ENCODE measurements around the gene BARD1.
"Not testable (repeated sequence)": the region's sequence is repeated elsewhere in the genome, so short reads cannot be mapped to it uniquely, and the experiment has no call there.

Gene BARD1

GRCh38 chr2:214796911-214797310 is 12.6 kb downstream of the BARD1 start:
- H3K4me3 Mint-ChIP-seq: no peak overlapping the region

GRCh38 chr2:214783181-214783580 is 26.3 kb downstream of the BARD1 start:
- H3K36me3 Mint-ChIP-seq: peaks cover 65% of the 10 kb centered on the region
- H3K9me3 Mint-ChIP-seq, H3K27me3 Mint-ChIP-seq, H3K4me1 Mint-ChIP-seq, ATAC-seq, H3K4me3 Mint-ChIP-seq, H3K27ac Mint-ChIP-seq: not testable (repeated sequence)

More at GRCh38 chr2:214796911-214797310, 12.6 kb downstream of the BARD1 start:
- Mint-ChIP-seq H3K27me3 (no peaks in the 10 kb centered on the region), H3K27ac (no peak overlapping the region), H3K4me1 (peaks cover 16% of the 10 kb centered on the region), H3K9me3 (no peaks in the 10 kb centered on the region), H3K36me3 (peaks cover 25% of the 10 kb centered on the region)
- ATAC-seq: no peak

DNA sequence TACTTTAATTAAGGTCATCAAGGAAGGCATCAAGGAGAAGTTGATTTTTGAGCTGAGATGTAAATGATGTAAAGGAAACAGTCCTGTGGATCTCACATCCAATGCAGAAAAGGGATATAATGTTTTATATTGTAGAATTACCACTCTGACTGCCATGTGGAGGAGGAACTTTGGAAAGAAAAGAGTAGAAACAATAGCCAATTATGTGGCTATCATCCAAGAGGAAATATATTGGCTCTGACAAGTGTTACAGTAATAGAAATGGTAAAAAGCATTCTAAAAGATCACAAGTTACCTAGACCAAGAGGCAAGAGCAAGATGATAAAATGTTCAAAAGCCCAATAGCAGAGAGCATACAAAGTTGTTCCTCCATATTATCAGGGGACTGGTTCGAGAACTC is 26.8 kb downstream of the BARD1 start:
- no peak overlapping the region for H3K4me3 Mint-ChIP-seq
- ATAC-seq: no peak
- H3K4me1 Mint-ChIP-seq: no peaks in the 10 kb centered on the region
- H3K27ac Mint-ChIP-seq: no peak overlapping the region
- H3K9me3 Mint-ChIP-seq: peaks cover 3% of the 10 kb centered on the region
- peaks cover 65% of the 10 kb centered on the region for H3K36me3 Mint-ChIP-seq
- H3K27me3 Mint-ChIP-seq: no peaks in the 10 kb centered on the region

GRCh38 chr2:214781226-214781625 is 28.3 kb downstream of the BARD1 start:
- no peaks in the 10 kb centered on the region for H3K4me1 Mint-ChIP-seq
- ATAC-seq: no peak
- no peak overlapping the region for H3K27ac Mint-ChIP-seq
- no peaks in the 10 kb centered on the region for H3K27me3 Mint-ChIP-seq
- H3K4me3 Mint-ChIP-seq: no peak overlapping the region
- H3K36me3 Mint-ChIP-seq: peaks cover 74% of the 10 kb centered on the region
- H3K9me3 Mint-ChIP-seq: peaks cover 3% of the 10 kb centered on the region

- H3K27ac Mint-ChIP-seq: no peak overlapping the region
- ATAC-seq: no peak
- no peaks in the 10 kb centered on the region for H3K4me1 Mint-ChIP-seq
- H3K27me3 Mint-ChIP-seq: no peaks in the 10 kb centered on the region
- H3K4me3 Mint-ChIP-seq: no peak overlapping the region
- H3K36me3 Mint-ChIP-seq: peaks cover 52% of the 10 kb centered on the region
- H3K9me3 Mint-ChIP-seq: no peaks in the 10 kb centered on the region
These were observed 33.5 kb downstream of the BARD1 start for GRCh38 chr2:214775971-214776370.

DNA sequence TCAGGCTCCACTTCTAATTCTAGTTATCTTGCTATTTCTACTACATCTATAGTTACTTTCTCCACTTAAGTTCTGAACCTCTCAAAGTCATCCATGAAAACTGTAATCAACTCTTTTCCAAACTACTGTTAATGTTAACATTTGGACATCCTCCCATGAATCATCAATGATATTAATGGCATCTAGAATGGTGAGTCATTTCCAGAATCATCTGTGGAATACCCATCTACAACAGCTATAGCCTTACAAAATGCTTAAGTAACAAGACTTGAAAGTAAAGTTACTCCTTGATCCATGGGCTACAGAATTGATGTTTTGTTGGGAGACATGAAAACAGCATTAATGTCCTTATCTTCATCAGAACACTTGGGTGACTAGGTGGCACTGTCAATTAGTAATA is 35.4 kb downstream of the BARD1 start:
- no peak for ATAC-seq
- Mint-ChIP-seq H3K4me3 (no peak overlapping the region), H3K27ac (no peak overlapping the region), H3K9me3 (no peaks in the 10 kb centered on the region), H3K36me3 (peaks cover 36% of the 10 kb centered on the region), H3K27me3 (no peaks in the 10 kb centered on the region), H3K4me1 (no peaks in the 10 kb centered on the region)

GRCh38 chr2:214772443-214773015 is 37.0 kb downstream of the BARD1 start:
- H3K36me3 Mint-ChIP-seq: peaks cover 48% of the 10 kb centered on the region
- no peak overlapping the region for H3K27ac Mint-ChIP-seq
- no peaks in the 10 kb centered on the region for H3K4me1 Mint-ChIP-seq

GRCh38 chr2:214765180-214765579 is 44.3 kb downstream of the BARD1 start:
- Mint-ChIP-seq H3K4me1 (no peaks in the 10 kb centered on the region), H3K27me3 (no peaks in the 10 kb centered on the region), H3K27ac (no peak overlapping the region), H3K9me3 (no peaks in the 10 kb centered on the region), H3K4me3 (no peak overlapping the region), H3K36me3 (peaks cover 69% of the 10 kb centered on the region)
- ATAC-seq: no peak

More at GRCh38 chr2:214772443-214773015, 37.0 kb downstream of the BARD1 start:
- no peak for ATAC-seq
- no peaks in the 10 kb centered on the region for H3K9me3 Mint-ChIP-seq
- H3K27me3 Mint-ChIP-seq: no peaks in the 10 kb centered on the region
- H3K4me3 Mint-ChIP-seq: no peak overlapping the region

DNA sequence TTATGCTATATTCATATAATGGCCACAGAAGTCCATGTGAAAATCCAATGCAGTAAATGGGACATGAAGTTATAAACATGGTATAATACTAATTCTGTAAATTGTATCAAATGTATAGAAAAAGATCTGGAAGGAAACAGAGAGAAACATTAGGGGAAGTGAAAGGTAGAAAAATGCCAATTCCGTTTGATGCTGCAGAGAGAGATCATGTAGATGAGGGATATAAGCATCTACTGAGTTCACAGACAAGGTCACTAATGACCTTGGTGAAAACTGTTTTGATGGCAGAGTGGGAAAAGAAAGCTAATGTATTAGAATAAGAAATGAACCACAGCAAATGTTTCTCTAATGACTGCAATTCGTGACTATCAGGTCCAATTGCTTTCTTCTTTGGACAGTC is 56.0 kb downstream of the BARD1 start:
- ATAC-seq: no peak
- Mint-ChIP-seq H3K36me3 (peaks cover 66% of the 10 kb centered on the region), H3K27ac (no peak overlapping the region), H3K27me3 (no peaks in the 10 kb centered on the region), H3K9me3 (peaks cover 3% of the 10 kb centered on the region), H3K4me3 (no peak overlapping the region), H3K4me1 (peaks cover 16% of the 10 kb centered on the region)

DNA sequence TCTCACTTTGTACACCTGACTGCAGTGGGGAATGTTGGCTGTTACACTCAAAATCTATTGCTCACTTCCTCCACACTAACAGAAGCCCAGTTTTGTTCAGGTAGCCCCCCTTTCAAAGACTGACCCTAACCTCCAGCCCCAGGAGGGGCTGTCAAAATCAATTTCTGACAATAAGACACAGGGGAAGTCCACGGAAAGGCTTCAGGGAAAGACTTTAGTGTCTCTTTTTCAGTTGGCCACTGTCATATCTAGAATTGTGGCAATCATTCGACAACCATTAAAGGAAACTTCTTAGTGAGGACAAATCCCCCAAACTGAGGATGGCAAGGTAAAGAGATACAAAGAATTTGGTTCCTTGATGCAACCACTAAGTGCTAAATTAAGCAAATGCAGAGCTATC is 59.0 kb downstream of the BARD1 start:
- Mint-ChIP-seq H3K9me3 (no peaks in the 10 kb centered on the region), H3K36me3 (peaks cover 56% of the 10 kb centered on the region), H3K27me3 (no peaks in the 10 kb centered on the region), H3K4me1 (peaks cover 16% of the 10 kb centered on the region), H3K4me3 (no peak overlapping the region), H3K27ac (peak overlapping the region; percentile 2)
- no peak for ATAC-seq

GRCh38 chr2:214747992-214748391 is 61.5 kb downstream of the BARD1 start:
- ATAC-seq: no peak
- Mint-ChIP-seq H3K9me3 (no peaks in the 10 kb centered on the region), H3K27ac (no peak overlapping the region), H3K27me3 (no peaks in the 10 kb centered on the region), H3K36me3 (peaks cover 62% of the 10 kb centered on the region), H3K4me1 (peaks cover 16% of the 10 kb centered on the region), H3K4me3 (no peak overlapping the region)

DNA sequence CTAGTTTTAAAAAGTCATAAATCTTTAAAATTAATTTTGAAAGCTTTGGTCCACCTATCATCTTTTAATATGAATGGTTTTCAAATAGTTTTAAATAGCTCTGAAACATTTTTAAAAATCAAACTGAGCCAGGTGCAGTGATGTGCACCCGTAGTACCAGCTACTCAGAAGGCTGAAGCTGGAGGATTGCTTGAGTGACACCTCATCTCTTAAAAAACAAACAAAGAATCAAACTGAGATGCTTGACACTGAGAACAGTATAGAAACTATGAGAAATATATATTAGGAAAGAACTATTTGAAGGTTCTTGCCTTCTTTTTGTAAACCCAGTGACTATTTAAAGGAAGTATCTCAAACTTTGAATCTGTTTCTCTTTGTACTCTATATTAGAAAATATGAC is 67.4 kb downstream of the BARD1 start:
- peaks cover 42% of the 10 kb centered on the region for H3K36me3 Mint-ChIP-seq
- H3K27me3 Mint-ChIP-seq: no peaks in the 10 kb centered on the region
- H3K9me3 Mint-ChIP-seq: no peaks in the 10 kb centered on the region
- H3K4me1 Mint-ChIP-seq: peaks cover 12% of the 10 kb centered on the region
- H3K4me3 Mint-ChIP-seq: no peak overlapping the region
- H3K27ac Mint-ChIP-seq: no peak overlapping the region
- ATAC-seq: no peak

- Mint-ChIP-seq H3K36me3 (peaks cover 40% of the 10 kb centered on the region), H3K9me3 (no peaks in the 10 kb centered on the region), H3K4me3 (no peak overlapping the region), H3K27ac (no peak overlapping the region), H3K27me3 (no peaks in the 10 kb centered on the region), H3K4me1 (peaks cover 13% of the 10 kb centered on the region)
- no peak for ATAC-seq
These were observed 68.6 kb downstream of the BARD1 start for GRCh38 chr2:214740867-214741395.

DNA sequence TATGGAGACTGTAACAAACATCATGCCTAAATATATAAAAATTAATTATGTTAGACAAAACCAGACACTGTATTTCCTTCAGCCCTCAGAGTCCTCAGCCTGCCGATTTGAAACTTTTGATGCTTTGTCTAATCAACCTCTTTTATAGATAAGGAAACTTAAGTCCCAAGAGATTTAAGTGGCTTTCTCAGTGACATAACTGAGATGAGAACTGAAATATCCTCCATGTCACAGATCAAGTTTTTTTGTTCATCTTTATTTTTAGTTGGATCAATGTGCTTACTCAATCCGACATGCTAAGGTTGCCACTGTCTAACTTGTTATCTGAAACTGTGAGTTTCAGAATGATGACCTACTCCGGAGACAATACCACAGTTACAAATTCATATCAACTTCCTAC is 72.3 kb downstream of the BARD1 start:
- H3K27ac Mint-ChIP-seq: peak overlapping the region; percentile 25
- H3K4me3 Mint-ChIP-seq: no peak overlapping the region
- no peaks in the 10 kb centered on the region for H3K27me3 Mint-ChIP-seq
- H3K9me3 Mint-ChIP-seq: no peaks in the 10 kb centered on the region
- ATAC-seq: peak; percentile 76
- peaks cover 24% of the 10 kb centered on the region for H3K36me3 Mint-ChIP-seq
- peaks cover 13% of the 10 kb centered on the region for H3K4me1 Mint-ChIP-seq

- Mint-ChIP-seq H3K36me3 (peaks cover 26% of the 10 kb centered on the region), H3K9me3 (no peaks in the 10 kb centered on the region), H3K4me3 (no peak overlapping the region), H3K27ac (no peak overlapping the region), H3K4me1 (no peaks in the 10 kb centered on the region), H3K27me3 (no peaks in the 10 kb centered on the region)
- ATAC-seq: no peak
These were observed 78.6 kb downstream of the BARD1 start for GRCh38 chr2:214730800-214731407.

- no peak overlapping the region for H3K4me3 Mint-ChIP-seq
- H3K36me3 Mint-ChIP-seq: peaks cover 29% of the 10 kb centered on the region
- H3K27me3 Mint-ChIP-seq: no peaks in the 10 kb centered on the region
- H3K27ac Mint-ChIP-seq: no peak overlapping the region
- H3K9me3 Mint-ChIP-seq: no peaks in the 10 kb centered on the region
- H3K4me1 Mint-ChIP-seq: no peaks in the 10 kb centered on the region
- ATAC-seq: no peak
These were observed 79.2 kb downstream of the BARD1 start for GRCh38 chr2:214730248-214730647.
